ENCODE measurements around the gene AFF3. TPM values are rescaled to one million over a fixed set of nuclear protein-coding genes. Genes with fewer than 3 reads are reported as not detected.

The AFF3 gene
- total RNA-seq, 1 experiment from 2014 or later = not detected

DNA sequence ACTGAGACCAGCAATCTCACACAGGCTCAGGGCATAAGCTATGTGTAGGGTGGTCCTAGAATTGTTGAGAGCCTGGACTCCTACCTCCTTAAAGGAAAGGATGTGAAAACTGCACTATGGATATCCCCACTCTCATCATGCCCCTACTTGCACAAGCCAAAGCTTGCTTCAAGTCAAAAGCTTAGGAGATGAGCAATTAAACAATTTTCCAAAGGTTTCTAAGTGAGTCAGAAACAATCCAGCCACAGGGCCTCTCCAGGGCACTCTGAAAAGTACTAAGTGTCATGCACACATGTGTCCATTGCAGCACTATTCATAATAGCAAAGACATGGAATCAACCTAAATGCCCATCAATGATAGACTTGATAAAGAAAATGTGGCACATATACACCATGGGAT, 215.4 kb downstream of the AFF3 start:
- no peaks in the 10 kb centered on the region for H3K4me1 ChIP-seq (ENCODE audit: insufficient read depth, low read length, poor library complexity, severe bottlenecking)
- POLR2A ChIA-PET (ENCODE audit: low non-redundant PET) = no interaction called here
- H3K36me3 ChIP-seq (ENCODE audit: insufficient read depth, low read length, poor library complexity, severe bottlenecking) = no peaks in the 10 kb centered on the region
- H3K27me3 ChIP-seq (replicated peaks; ENCODE audit: insufficient read depth, low read depth, low read length, poor library complexity) = peaks cover 41% of the 10 kb centered on the region
- no peak overlapping the region for H3K4me3 ChIP-seq (ENCODE audit: low read depth, low read length, poor library complexity, severe bottlenecking)
- no peak overlapping the region for H3K27ac ChIP-seq (ENCODE audit: low read depth, low read length, poor library complexity, severe bottlenecking)
- DNase-seq (ENCODE audit: low spot score) = no peak
- no TSS peak for BruUV-seq (replicated peaks)
- CTCF ChIA-PET = no interaction called here
- no peaks in the 10 kb centered on the region for H3K9me3 ChIP-seq (ENCODE audit: low read depth, low read length, poor library complexity, severe bottlenecking)
- intact Hi-C loops (cut with micrococcal nuclease; ENCODE audit: unreplicated experiment) = no loop called here
- TF ChIP-seq, protein P1, sequence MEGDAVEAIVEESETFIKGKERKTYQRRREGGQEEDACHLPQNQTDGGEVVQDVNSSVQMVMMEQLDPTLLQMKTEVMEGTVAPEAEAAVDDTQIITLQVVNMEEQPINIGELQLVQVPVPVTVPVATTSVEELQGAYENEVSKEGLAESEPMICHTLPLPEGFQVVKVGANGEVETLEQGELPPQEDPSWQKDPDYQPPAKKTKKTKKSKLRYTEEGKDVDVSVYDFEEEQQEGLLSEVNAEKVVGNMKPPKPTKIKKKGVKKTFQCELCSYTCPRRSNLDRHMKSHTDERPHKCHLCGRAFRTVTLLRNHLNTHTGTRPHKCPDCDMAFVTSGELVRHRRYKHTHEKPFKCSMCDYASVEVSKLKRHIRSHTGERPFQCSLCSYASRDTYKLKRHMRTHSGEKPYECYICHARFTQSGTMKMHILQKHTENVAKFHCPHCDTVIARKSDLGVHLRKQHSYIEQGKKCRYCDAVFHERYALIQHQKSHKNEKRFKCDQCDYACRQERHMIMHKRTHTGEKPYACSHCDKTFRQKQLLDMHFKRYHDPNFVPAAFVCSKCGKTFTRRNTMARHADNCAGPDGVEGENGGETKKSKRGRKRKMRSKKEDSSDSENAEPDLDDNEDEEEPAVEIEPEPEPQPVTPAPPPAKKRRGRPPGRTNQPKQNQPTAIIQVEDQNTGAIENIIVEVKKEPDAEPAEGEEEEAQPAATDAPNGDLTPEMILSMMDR (conservative IDR thresholded peaks at IDR 0.05; ENCODE audit: low read depth, low read length) = no peak
- no peak for TF ChIP-seq EZH2 (IDR thresholded peaks at IDR 0.05; ENCODE audit: borderline replicate concordance, low read depth, low read length, poor library complexity, severe bottlenecking)

DNA sequence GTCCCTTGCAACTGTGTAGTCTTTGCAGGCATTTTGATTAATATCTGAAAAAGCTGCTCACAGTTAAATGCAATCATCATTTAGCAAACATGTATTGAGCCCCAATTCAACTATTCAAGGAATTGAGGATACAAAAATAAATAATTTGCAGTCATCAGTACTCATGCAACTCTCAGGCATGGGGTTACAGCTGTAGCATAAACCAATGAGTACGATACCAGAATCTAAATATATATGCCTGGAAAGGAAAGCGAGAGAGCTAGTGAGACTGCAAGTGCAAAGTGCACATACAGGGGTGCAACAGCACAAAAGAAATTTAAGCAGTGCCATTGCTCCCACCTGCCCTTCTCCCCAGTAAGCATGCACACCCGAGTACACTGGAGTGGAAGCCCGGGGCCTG, 216.4 kb downstream of the AFF3 start:
- no peak overlapping the region for H3K27ac ChIP-seq (ENCODE audit: low read depth, low read length, poor library complexity, severe bottlenecking)
- no TSS peak for BruUV-seq (replicated peaks)
- DNase-seq (ENCODE audit: low spot score) = no peak

GRCh38 chr2:99922664-99923063, 219.7 kb downstream of the AFF3 start:
- no peak for TF ChIP-seq EZH2 (IDR thresholded peaks at IDR 0.05; ENCODE audit: borderline replicate concordance, low read depth, low read length, poor library complexity, severe bottlenecking)
- TF ChIP-seq, protein P1 (conservative IDR thresholded peaks at IDR 0.05; ENCODE audit: low read depth, low read length) = no peak
- POLR2A ChIA-PET (ENCODE audit: low non-redundant PET) = no interaction called here
- CTCF ChIA-PET = no interaction called here
- Histone ChIP-seq H3K9me3 (ENCODE audit: low read depth, low read length, poor library complexity, severe bottlenecking) (no peaks in the 10 kb centered on the region), H3K4me3 (ENCODE audit: low read depth, low read length, poor library complexity, severe bottlenecking) (no peak overlapping the region), H3K36me3 (ENCODE audit: insufficient read depth, low read length, poor library complexity, severe bottlenecking) (no peaks in the 10 kb centered on the region), H3K27ac (ENCODE audit: low read depth, low read length, poor library complexity, severe bottlenecking) (no peak overlapping the region), H3K27me3 (replicated peaks; ENCODE audit: insufficient read depth, low read depth, low read length, poor library complexity) (peaks cover 50% of the 10 kb centered on the region), H3K4me1 (ENCODE audit: insufficient read depth, low read length, poor library complexity, severe bottlenecking) (no peaks in the 10 kb centered on the region)
- DNase-seq (ENCODE audit: low spot score) = no peak
- no TSS peak for BruUV-seq (replicated peaks)
- intact Hi-C loops (cut with micrococcal nuclease; ENCODE audit: unreplicated experiment) = no loop called here

More for the DNA sequence above, 216.4 kb downstream of the AFF3 start:
- ChIA-PET POLR2A (ENCODE audit: low non-redundant PET) (no interaction called here), CTCF (no interaction called here)
- H3K36me3 ChIP-seq (ENCODE audit: insufficient read depth, low read length, poor library complexity, severe bottlenecking) = no peaks in the 10 kb centered on the region
- TF ChIP-seq, protein P1 (conservative IDR thresholded peaks at IDR 0.05; ENCODE audit: low read depth, low read length) = no peak
- TF ChIP-seq EZH2 (IDR thresholded peaks at IDR 0.05; ENCODE audit: borderline replicate concordance, low read depth, low read length, poor library complexity, severe bottlenecking) = no peak
- no peak overlapping the region for H3K4me3 ChIP-seq (ENCODE audit: low read depth, low read length, poor library complexity, severe bottlenecking)
- H3K9me3 ChIP-seq (ENCODE audit: low read depth, low read length, poor library complexity, severe bottlenecking) = no peaks in the 10 kb centered on the region
- H3K27me3 ChIP-seq (replicated peaks; ENCODE audit: insufficient read depth, low read depth, low read length, poor library complexity) = peaks cover 45% of the 10 kb centered on the region
- no peaks in the 10 kb centered on the region for H3K4me1 ChIP-seq (ENCODE audit: insufficient read depth, low read length, poor library complexity, severe bottlenecking)
- intact Hi-C loops (cut with micrococcal nuclease; ENCODE audit: unreplicated experiment) = no loop called here

Data from A673 (cell line).